ENCODE results near the gene GNL1. TPM values are rescaled to one million over a fixed set of nuclear protein-coding genes. Genes with fewer than 3 reads are reported as not detected.
A peak's percentile ranks its signal among the peaks of the same experiment; 100 is the strongest.

The GNL1 gene
- total and polyA plus RNA-seq, 9 of the 15 experiments (the other 6 are each of a cell fraction or from before 2014, with no cell fraction given) = 0.73 to 112 (median 58.0) TPM

GRCh38 chr6:30554962-30555815, 1.1 kb downstream of the GNL1 start (continued):
- TF ChIP-seq ZBTB9 (CRISPR knock-in tag; IDR thresholded peaks at IDR 0.05) (peak; percentile 13; the same call in 1 of the 2 replicates), MCM2 (IDR thresholded peaks at IDR 0.05; ENCODE audit: low read depth) (no peak), ZBTB26 (CRISPR knock-in tag; IDR thresholded peaks at IDR 0.05) (0 out of 2 replicates have a peak, but pooled peaks have one; percentile 29), HNRNPUL1 (IDR thresholded peaks at IDR 0.05; ENCODE audit: low read length) (no peak), RNF2 (IDR thresholded peaks at IDR 0.05) (no peak), ATF6 (CRISPR knock-in tag; IDR thresholded peaks at IDR 0.05) (no peak), ETV1 (tag; conservative IDR thresholded peaks at IDR 0.05; ENCODE audit: low read depth) (peak; percentile 40; the same call in 1 of the 2 replicates), GTF2F1 (IDR thresholded peaks at IDR 0.05; ENCODE audit: low read depth, low read length) (no peak), CHAMP1 (IDR thresholded peaks at IDR 0.05) (no peak), ZFPM2 (CRISPR knock-in tag; IDR thresholded peaks at IDR 0.05) (no peak), E2F3 (CRISPR knock-in tag; IDR thresholded peaks at IDR 0.05) (no peak), ESRRB (CRISPR knock-in tag; IDR thresholded peaks at IDR 0.05; ENCODE audit: borderline replicate concordance) (no peak), NEUROD1 (IDR thresholded peaks at IDR 0.05; ENCODE audit: borderline replicate concordance, low read depth, low read length, partially characterized antibody) (no peak), ZNF655 (CRISPR knock-in tag; IDR thresholded peaks at IDR 0.05) (no peak), ZNF778 (CRISPR knock-in tag; IDR thresholded peaks at IDR 0.05) (no peak), SAFB2 (IDR thresholded peaks at IDR 0.05; ENCODE audit: borderline replicate concordance, low read depth, low read length, severe bottlenecking) (no peak), RBBP5 (IDR thresholded peaks at IDR 0.05; ENCODE audit: borderline replicate concordance, insufficient read depth, low read length, poor library complexity, severe bottlenecking) (no peak), POLR3G (IDR thresholded peaks at IDR 0.05; ENCODE audit: extremely low read depth, insufficient read length, insufficient replicate concordance) (no peak)

All from K562 (cell line).